K562 (cell line): ENCODE measurements around the gene GARNL3. TPM values are rescaled to one million over a fixed set of nuclear protein-coding genes. Genes with fewer than 3 reads are reported as not detected.

ENCODE experiments used
- EWSR1 ChIP-seq: fragments of 450-650 bp; IDR thresholded peaks from 2 replicates; pipeline ENCODE4 v1.6.1; 2018; ENCODE audit warnings: borderline replicate concordance, mild to moderate bottlenecking, low read depth, moderate library complexity; ENCODE audit not compliant: partially characterized antibody
- HDAC2 ChIP-seq: fragments of 450-650 bp; IDR thresholded peaks from 2 replicates; pipeline ENCODE4 v1.6.1; 2016; ENCODE audit warnings: mild to moderate bottlenecking
- HDAC8 ChIP-seq: fragments of 450-650 bp; IDR thresholded peaks from 2 replicates; pipeline ENCODE4 v1.6.1; 2016; ENCODE audit warnings: mild to moderate bottlenecking, missing genetic modification characterization, moderate library complexity, missing compliant biosample characterization
- MTA3 ChIP-seq: fragments of 450-650 bp; formaldehyde crosslinking; IDR thresholded peaks from 2 replicates; pipeline ENCODE4 v1.6.1; 2017; ENCODE audit warnings: mild to moderate bottlenecking, borderline replicate concordance
- NR2C1 ChIP-seq, 2 experiments: fragments of 450-650 bp; IDR thresholded peaks; 2 replicates each; pipeline ENCODE4 v1.6.1; 2017; ENCODE audit warnings: mild to moderate bottlenecking in 2 of 2, antibody characterized with exemption in 1 of 2, inconsistent platforms in 1 of 2, missing compliant biosample characterization in 1 of 2, missing genetic modification characterization in 1 of 2
- PHF20 ChIP-seq: fragments of 450-650 bp; IDR thresholded peaks from 2 replicates; pipeline ENCODE4 v1.6.1; 2018; ENCODE audit not compliant: partially characterized antibody
- PTTG1 ChIP-seq: fragments of 450-650 bp; IDR thresholded peaks from 2 replicates; pipeline ENCODE4 v1.6.1; 2016; ENCODE audit warnings: low read depth, mild to moderate bottlenecking, missing genetic modification characterization, missing compliant biosample characterization
- SETDB1 ChIP-seq: IDR thresholded peaks from one replicate; pipeline ENCODE4 v1.6.1; 2012; ENCODE audit warnings: low read length, control low read depth, inconsistent platforms
- SIN3A ChIP-seq, 2 experiments: fragments of 150-350 bp in 1 of 2; IDR thresholded peaks; 2 replicates each; pipeline ENCODE4 v1.6.1; 2011 to 2016; ENCODE audit warnings: borderline replicate concordance in 2 of 2, low read depth in 2 of 2, low read length in 2 of 2, mild to moderate bottlenecking in 2 of 2, moderate library complexity in 2 of 2; ENCODE audit not compliant: control insufficient read depth in 1 of 2
- SMAD1 ChIP-seq: fragments of 150-350 bp; IDR thresholded peaks from 2 replicates; pipeline ENCODE4 v1.6.1; 2014; ENCODE audit warnings: low read length, low read depth; ENCODE audit not compliant: partially characterized antibody
- SMAD4 ChIP-seq: fragments of 250-450 bp; sonication (Bioruptor Pico); conservative IDR thresholded peaks from 2 replicates; pipeline ENCODE4 v1.8.0; 2021; ENCODE audit warnings: inconsistent platforms, mild to moderate bottlenecking, moderate library complexity
- SRSF3 ChIP-seq: fragments of 200-400 bp; formaldehyde crosslinking; IDR thresholded peaks from 2 replicates; pipeline ENCODE4 v1.6.1; 2016; ENCODE audit warnings: mild to moderate bottlenecking, low read length, moderate library complexity; ENCODE audit not compliant: insufficient read depth
- ZBTB17 ChIP-seq: fragments of 450-650 bp; formaldehyde crosslinking; IDR thresholded peaks from 2 replicates; pipeline ENCODE4 v1.4.0; 2020; ENCODE audit warnings: mild to moderate bottlenecking
- ZNF41 ChIP-seq: fragments of 250-450 bp; sonication (Bioruptor Pico); conservative IDR thresholded peaks from 2 replicates; pipeline ENCODE4 v1.4.0; 2020; ENCODE audit warnings: mild to moderate bottlenecking
- ZNF436 ChIP-seq: fragments of 250-450, 450-650 bp; sonication (Bioruptor Pico); formaldehyde crosslinking; IDR thresholded peaks from 2 replicates; pipeline ENCODE4 v1.7.0; 2020; ENCODE audit warnings: mild to moderate bottlenecking
- polyA plus RNA-seq, 8 experiments: library from polyadenylated mRNA; depleted of rRNA in 4 of 8; stranded (reverse) in 5 of 8; unstranded in 3 of 8; fragments of >200 nt; fragmentation: Nextera tagmentation in 2 of 8; fragmentation: Illumina TruSeq in 1 of 8; extraction: Ambion mirVana in 2 of 8; extraction: Trizol in 1 of 8; gene quantifications; 2 replicates each; pipeline versions ENCODE4 v1.2.1 to v1.2.3, GENCODE V29; 2011 to 2014; ENCODE audit warnings: inconsistent platforms in 1 of 8, missing spikeins in 1 of 8
- total RNA-seq, 7 experiments: library from RNA; depleted of rRNA in 6 of 7; stranded (reverse); fragments of >200 nt in 6 of 7; fragmentation: Illumina TruSeq in 2 of 7; extraction: Trizol in 2 of 7; gene quantifications; 2 replicates each; pipeline versions ENCODE4 v1.2.1 to v1.2.3, GENCODE V29; 2011 to 2021; ENCODE audit warnings: low replicate concordance in 1 of 7
- TF ChIP-seq, protein P1 (sequence below): fragments of 250-450 bp; sonication (Bioruptor Pico); IDR thresholded peaks from 2 replicates; pipeline ENCODE4 v1.5.0; 2020; ENCODE audit warnings: mild to moderate bottlenecking, borderline replicate concordance
- TF ChIP-seq, protein P2 (sequence below): fragments of 250-450 bp; sonication (Bioruptor Pico); IDR thresholded peaks from 2 replicates; pipeline ENCODE4 v1.5.0; 2022; ENCODE audit warnings: mild to moderate bottlenecking
- TF ChIP-seq, protein P3 (sequence below): fragments of 250-450 bp; sonication (Bioruptor Pico); IDR thresholded peaks from 2 replicates; pipeline ENCODE4 v1.4.0; 2020

The GARNL3 gene
- total and polyA plus RNA-seq, 9 of the 15 experiments (the other 6 are each of a cell fraction or from before 2014, with no cell fraction given) = 0.35 to 2.7 (median 1.6) TPM

DNA sequence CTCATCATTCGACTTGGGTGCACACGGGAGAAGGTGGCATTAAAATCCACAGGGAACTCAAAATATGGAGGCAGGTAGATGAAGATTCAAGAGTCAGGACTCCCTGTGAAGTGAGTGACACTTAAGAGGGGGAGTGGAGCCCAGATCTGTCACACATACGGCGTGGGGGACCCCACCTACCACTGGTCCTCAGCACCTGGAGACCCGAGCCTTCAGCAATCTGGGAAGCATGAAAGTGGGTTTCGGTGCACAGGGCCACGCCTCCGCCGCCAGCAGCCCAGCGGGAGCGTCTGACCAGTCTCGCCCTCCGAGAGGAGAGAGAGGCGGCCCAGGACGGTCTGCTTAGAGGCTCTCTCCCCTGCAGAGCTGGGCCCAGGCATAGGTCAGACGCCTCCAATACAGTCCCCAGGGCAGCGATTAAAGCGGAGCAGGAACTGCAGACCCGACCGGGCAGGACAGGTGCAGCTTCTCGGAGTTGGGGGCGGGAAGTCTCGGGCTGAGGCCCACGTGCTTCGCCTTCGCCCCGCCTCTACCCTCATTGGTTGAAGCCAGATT is 131.8 kb downstream of the GARNL3 start (continued):
- TF ChIP-seq ZNF41 (CRISPR knock-in tag) (no peak), PTTG1 (tag) (no peak), SMAD1 (no peak), MTA3 (peak; percentile 30; the same call in 1 of the 2 replicates), EWSR1 (no peak), HDAC2 (peak; percentile 74; the same call in 1 of the 2 replicates), SMAD4 (peak; percentile 39; the same call in 1 of the 2 replicates), SETDB1 (no peak), PHF20 (no peak), NR2C1 (IDR thresholded peaks at IDR 0.05) (no peak), NR2C1 (tag; IDR thresholded peaks at IDR 0.05) (no peak), SIN3A (IDR thresholded peaks at IDR 0.05; ENCODE audit: borderline replicate concordance in 2 of 2, control insufficient read depth in 1 of 2, low read depth in 2 of 2, low read length in 2 of 2) (peak in 1 of 2 experiments; percentile 65; a peak in 1 of 4 replicates), SRSF3 (no peak), HDAC8 (no peak), ZBTB17 (no peak), ZNF436 (no peak)
- TF ChIP-seq, protein P1, sequence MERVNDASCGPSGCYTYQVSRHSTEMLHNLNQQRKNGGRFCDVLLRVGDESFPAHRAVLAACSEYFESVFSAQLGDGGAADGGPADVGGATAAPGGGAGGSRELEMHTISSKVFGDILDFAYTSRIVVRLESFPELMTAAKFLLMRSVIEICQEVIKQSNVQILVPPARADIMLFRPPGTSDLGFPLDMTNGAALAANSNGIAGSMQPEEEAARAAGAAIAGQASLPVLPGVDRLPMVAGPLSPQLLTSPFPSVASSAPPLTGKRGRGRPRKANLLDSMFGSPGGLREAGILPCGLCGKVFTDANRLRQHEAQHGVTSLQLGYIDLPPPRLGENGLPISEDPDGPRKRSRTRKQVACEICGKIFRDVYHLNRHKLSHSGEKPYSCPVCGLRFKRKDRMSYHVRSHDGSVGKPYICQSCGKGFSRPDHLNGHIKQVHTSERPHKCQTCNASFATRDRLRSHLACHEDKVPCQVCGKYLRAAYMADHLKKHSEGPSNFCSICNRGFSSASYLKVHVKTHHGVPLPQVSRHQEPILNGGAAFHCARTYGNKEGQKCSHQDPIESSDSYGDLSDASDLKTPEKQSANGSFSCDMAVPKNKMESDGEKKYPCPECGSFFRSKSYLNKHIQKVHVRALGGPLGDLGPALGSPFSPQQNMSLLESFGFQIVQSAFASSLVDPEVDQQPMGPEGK (CRISPR knock-in tag) = no peak
- TF ChIP-seq, protein P2, sequence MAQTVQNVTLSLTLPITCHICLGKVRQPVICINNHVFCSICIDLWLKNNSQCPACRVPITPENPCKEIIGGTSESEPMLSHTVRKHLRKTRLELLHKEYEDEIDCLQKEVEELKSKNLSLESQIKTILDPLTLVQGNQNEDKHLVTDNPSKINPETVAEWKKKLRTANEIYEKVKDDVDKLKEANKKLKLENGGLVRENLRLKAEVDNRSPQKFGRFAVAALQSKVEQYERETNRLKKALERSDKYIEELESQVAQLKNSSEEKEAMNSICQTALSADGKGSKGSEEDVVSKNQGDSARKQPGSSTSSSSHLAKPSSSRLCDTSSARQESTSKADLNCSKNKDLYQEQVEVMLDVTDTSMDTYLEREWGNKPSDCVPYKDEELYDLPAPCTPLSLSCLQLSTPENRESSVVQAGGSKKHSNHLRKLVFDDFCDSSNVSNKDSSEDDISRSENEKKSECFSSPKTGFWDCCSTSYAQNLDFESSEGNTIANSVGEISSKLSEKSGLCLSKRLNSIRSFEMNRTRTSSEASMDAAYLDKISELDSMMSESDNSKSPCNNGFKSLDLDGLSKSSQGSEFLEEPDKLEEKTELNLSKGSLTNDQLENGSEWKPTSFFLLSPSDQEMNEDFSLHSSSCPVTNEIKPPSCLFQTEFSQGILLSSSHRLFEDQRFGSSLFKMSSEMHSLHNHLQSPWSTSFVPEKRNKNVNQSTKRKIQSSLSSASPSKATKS (CRISPR knock-in tag) = no peak
- TF ChIP-seq, protein P3, sequence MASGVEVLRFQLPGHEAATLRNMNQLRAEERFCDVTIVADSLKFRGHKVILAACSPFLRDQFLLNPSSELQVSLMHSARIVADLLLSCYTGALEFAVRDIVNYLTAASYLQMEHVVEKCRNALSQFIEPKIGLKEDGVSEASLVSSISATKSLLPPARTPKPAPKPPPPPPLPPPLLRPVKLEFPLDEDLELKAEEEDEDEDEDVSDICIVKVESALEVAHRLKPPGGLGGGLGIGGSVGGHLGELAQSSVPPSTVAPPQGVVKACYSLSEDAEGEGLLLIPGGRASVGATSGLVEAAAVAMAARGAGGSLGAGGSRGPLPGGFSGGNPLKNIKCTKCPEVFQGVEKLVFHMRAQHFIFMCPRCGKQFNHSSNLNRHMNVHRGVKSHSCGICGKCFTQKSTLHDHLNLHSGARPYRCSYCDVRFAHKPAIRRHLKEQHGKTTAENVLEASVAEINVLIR (CRISPR knock-in tag) = no peak
